Ovary (tissue), 3 donors: ENCODE results near the gene PSMB3.

Experiments
- POLR2A ChIP-seq: fragments of 450-650 bp; IDR thresholded peaks from one replicate; pipeline ENCODE4 v1.6.1; 2017; ENCODE audit warnings: antibody characterized with exemption, mild to moderate bottlenecking, moderate library complexity
- TF ChIP-seq, protein P1 (sequence below), 3 donors: fragments of 450-650 bp in 2 of 3; fragments of 200-600 bp in 1 of 3; IDR thresholded peaks; one replicate each; pipeline versions ENCODE4 v1.5.1 to v1.8.0; 2016 to 2022; ENCODE audit warnings: antibody characterized with exemption in 3 of 3, mild to moderate bottlenecking in 1 of 3
- donor health status: DM: no; HTN: no; CAD: no.

DNA sequence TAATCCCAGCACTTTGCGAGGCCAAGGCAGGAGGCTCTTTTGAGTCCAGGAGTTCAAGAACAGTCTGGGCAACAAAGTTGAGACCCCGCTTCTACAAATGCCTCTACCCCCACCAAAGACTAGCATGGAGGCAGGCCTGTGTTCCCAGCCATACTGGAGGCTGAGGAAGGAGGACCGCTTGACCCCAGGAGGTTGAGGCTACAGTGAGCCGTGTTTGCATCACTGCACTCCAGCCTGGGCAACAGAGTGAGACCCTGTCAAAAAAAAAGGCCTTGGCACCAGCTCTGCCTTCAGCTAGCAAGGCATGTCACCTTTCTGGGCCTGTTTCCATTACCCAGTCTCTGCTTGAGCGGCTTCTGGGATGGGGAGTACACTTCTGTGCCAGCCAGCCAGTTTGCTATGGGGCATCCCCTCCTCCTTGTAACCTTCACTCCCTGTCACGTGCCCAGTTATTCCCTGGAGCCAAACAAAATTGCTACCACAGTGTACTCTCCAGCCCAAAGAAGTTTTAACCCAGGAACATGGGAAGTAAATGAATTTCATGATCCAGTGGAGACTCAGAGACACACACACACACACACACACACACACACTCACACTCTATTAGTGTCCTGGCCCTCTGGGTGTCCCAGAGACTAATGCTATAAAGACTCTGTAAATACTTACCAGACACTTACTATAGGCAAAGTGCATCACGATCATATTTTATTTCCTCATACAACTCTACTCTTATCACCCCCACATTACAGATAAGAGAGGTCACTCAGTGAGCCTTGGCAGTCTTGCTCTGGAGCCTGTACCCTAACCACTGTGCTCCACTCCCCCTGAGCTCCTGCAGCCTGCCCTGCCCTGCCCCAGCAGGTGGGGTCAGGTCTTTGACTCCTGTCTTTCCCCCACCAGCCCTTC is 19.9 kb upstream of the PSMB3 start:
- TF ChIP-seq, protein P1, sequence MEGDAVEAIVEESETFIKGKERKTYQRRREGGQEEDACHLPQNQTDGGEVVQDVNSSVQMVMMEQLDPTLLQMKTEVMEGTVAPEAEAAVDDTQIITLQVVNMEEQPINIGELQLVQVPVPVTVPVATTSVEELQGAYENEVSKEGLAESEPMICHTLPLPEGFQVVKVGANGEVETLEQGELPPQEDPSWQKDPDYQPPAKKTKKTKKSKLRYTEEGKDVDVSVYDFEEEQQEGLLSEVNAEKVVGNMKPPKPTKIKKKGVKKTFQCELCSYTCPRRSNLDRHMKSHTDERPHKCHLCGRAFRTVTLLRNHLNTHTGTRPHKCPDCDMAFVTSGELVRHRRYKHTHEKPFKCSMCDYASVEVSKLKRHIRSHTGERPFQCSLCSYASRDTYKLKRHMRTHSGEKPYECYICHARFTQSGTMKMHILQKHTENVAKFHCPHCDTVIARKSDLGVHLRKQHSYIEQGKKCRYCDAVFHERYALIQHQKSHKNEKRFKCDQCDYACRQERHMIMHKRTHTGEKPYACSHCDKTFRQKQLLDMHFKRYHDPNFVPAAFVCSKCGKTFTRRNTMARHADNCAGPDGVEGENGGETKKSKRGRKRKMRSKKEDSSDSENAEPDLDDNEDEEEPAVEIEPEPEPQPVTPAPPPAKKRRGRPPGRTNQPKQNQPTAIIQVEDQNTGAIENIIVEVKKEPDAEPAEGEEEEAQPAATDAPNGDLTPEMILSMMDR (IDR thresholded peaks at IDR 0.05): no peak
- no peak for TF ChIP-seq POLR2A
